ENCODE data around the gene NACA2.
"Not testable (repeated sequence)": the region's sequence is repeated elsewhere in the genome, so short reads cannot be mapped to it uniquely, and the experiment has no call there.

Gene NACA2

DNA sequence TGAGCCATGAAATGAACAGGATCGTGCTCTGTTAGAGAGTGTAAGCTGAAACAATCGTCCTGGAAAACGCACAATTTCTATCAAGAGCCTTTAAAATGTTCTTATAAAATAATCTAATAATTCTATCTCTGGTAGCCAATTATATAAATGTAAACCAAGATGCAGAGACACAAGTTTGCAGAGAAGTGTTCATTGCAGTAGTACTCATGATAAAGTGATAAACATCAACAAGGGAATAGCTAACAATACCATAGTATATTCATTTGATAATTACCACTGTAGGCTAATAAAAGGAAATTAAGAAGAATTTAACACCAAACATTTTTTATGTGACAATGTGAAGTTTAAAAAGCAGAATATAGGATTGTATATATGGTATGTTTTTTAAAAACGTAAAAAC, 12.4 kb downstream of the NACA2 start:
- no peaks in the 10 kb centered on the region for H3K4me1 ChIP-seq (ENCODE audit: control insufficient read depth, insufficient read depth, low read length)
- no peaks in the 10 kb centered on the region for H3K27me3 ChIP-seq (ENCODE audit: control insufficient read depth in 1 of 2, insufficient read depth in 2 of 2, low read length in 2 of 2)
- no peaks in the 10 kb centered on the region for H3K9me3 ChIP-seq (ENCODE audit: control insufficient read depth in 2 of 2, low read length in 2 of 2)
- no peak overlapping the region for H3K27ac ChIP-seq (ENCODE audit: low read length)
- H3K4me3 ChIP-seq (ENCODE audit: low read length in 2 of 2): no peak overlapping the region
- no peaks in the 10 kb centered on the region for H3K36me3 ChIP-seq (ENCODE audit: control insufficient read depth in 2 of 2, insufficient read depth in 2 of 2, low read length in 2 of 2)
- H3K9ac ChIP-seq (ENCODE audit: low read length in 2 of 2): no peak overlapping the region

DNA sequence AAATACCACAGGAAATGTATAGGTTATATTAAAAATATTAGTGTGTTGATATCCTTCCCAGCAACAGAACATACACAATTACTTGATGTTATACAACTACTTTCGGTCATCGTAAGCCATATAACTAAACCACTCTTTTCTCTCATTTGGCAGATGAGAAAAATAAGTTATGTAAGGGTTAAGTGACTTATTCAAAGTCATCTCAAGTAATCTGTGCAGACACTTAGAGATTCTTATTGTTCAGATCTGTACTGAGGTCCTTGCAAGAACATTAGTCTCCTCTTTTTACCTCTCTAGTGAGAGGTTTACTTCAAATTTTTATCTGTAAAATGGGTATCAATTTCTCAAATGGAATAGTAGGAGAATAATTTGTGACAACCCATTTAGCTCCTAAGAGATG, 15.0 kb downstream of the NACA2 start:
- no peaks in the 10 kb centered on the region for H3K27me3 ChIP-seq (ENCODE audit: control insufficient read depth in 1 of 2, insufficient read depth in 2 of 2, low read length in 2 of 2)
- H3K9me3 ChIP-seq (ENCODE audit: control insufficient read depth in 2 of 2, low read length in 2 of 2): no peaks in the 10 kb centered on the region
- no peaks in the 10 kb centered on the region for H3K4me1 ChIP-seq (ENCODE audit: control insufficient read depth, insufficient read depth, low read length)
- H3K4me3 ChIP-seq (ENCODE audit: low read length in 2 of 2): no peak overlapping the region
- H3K9ac ChIP-seq (ENCODE audit: low read length in 2 of 2): no peak overlapping the region
- no peaks in the 10 kb centered on the region for H3K36me3 ChIP-seq (ENCODE audit: control insufficient read depth in 2 of 2, insufficient read depth in 2 of 2, low read length in 2 of 2)
- no peak overlapping the region for H3K27ac ChIP-seq (ENCODE audit: low read length)

GRCh38 chr17:61575352-61575975, 15.6 kb downstream of the NACA2 start:
- no peak overlapping the region for H3K4me3 ChIP-seq (ENCODE audit: low read length in 2 of 2)
- H3K4me1 ChIP-seq (ENCODE audit: control insufficient read depth, insufficient read depth, low read length): no peaks in the 10 kb centered on the region

DNA sequence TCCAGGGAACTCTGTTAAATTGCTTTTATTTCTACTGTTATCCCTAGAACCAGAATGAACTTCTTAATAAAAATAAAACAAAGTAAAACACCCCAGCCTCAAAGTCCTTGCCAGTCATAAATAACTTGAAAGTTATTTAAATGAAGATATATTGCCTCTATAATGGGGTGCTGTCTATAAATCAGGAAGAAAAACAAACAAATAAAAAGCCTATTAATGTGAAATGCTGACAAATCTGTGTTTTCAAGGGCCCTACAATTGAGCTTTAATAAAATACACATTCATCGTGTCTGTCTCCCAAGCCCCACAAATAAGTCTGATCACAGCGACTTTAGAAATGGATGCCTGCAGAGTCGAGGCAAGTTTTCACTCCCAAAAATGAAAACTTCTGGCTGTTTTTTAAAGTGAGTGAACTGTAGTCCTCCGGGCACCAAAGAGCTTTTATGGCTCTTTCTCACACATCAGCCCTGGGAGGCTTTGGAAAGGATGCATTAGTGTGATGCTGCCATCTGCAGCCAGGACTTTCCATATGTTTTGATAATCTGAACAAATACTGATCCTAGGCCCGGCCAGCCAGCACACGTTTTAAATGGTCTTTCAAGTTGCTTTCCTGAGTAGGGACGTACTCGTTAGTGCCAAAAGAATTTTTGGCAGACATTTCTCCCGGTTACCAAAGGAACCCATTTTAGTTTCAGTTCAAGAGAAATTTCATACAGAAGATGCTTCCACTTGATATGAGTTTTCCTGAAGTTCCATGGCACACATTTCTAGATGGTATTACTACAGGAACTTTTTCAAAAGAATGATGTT, 16.3 kb downstream of the NACA2 start:
- Histone ChIP-seq H3K9ac (ENCODE audit: low read length in 2 of 2) (no peak overlapping the region), H3K27ac (ENCODE audit: low read length) (no peak overlapping the region), H3K36me3 (ENCODE audit: control insufficient read depth in 2 of 2, insufficient read depth in 2 of 2, low read length in 2 of 2) (no peaks in the 10 kb centered on the region), H3K4me1 (ENCODE audit: control insufficient read depth, insufficient read depth, low read length) (no peaks in the 10 kb centered on the region), H3K4me3 (ENCODE audit: low read length in 2 of 2) (no peak overlapping the region), H3K27me3 (ENCODE audit: control insufficient read depth in 1 of 2, insufficient read depth in 2 of 2, low read length in 2 of 2) (no peaks in the 10 kb centered on the region), H3K9me3 (ENCODE audit: control insufficient read depth in 2 of 2, low read length in 2 of 2) (peaks cover 0 to 4% of the 10 kb centered on the region in 2 donors)

More at GRCh38 chr17:61575352-61575975, 15.6 kb downstream of the NACA2 start:
- no peaks in the 10 kb centered on the region for H3K9me3 ChIP-seq (ENCODE audit: control insufficient read depth in 2 of 2, low read length in 2 of 2)
- no peaks in the 10 kb centered on the region for H3K27me3 ChIP-seq (ENCODE audit: control insufficient read depth in 1 of 2, insufficient read depth in 2 of 2, low read length in 2 of 2)
- H3K27ac ChIP-seq (ENCODE audit: low read length): no peak overlapping the region
- H3K36me3 ChIP-seq (ENCODE audit: control insufficient read depth in 2 of 2, insufficient read depth in 2 of 2, low read length in 2 of 2): no peaks in the 10 kb centered on the region
- H3K9ac ChIP-seq (ENCODE audit: low read length in 2 of 2): no peak overlapping the region

- H3K36me3 ChIP-seq (ENCODE audit: control insufficient read depth in 2 of 2, insufficient read depth in 2 of 2, low read length in 2 of 2); H3K27me3 ChIP-seq (ENCODE audit: control insufficient read depth in 1 of 2, insufficient read depth in 2 of 2, low read length in 2 of 2); H3K4me3 ChIP-seq (ENCODE audit: low read length in 2 of 2); H3K4me1 ChIP-seq (ENCODE audit: control insufficient read depth, insufficient read depth, low read length); H3K27ac ChIP-seq (ENCODE audit: low read length); H3K9me3 ChIP-seq (ENCODE audit: control insufficient read depth in 2 of 2, low read length in 2 of 2); H3K9ac ChIP-seq (ENCODE audit: low read length in 2 of 2): not testable (repeated sequence)
These were observed 18.5 kb downstream of the NACA2 start for GRCh38 chr17:61572547-61572946.

- H3K9ac ChIP-seq (ENCODE audit: low read length in 2 of 2): no peak overlapping the region
- H3K36me3 ChIP-seq (ENCODE audit: control insufficient read depth in 2 of 2, insufficient read depth in 2 of 2, low read length in 2 of 2): no peaks in the 10 kb centered on the region
- H3K9me3 ChIP-seq (ENCODE audit: control insufficient read depth in 2 of 2, low read length in 2 of 2): peaks cover 3 to 4% of the 10 kb centered on the region in 2 donors
- no peak overlapping the region for H3K4me3 ChIP-seq (ENCODE audit: low read length in 2 of 2)
- H3K27me3 ChIP-seq (ENCODE audit: control insufficient read depth in 1 of 2, insufficient read depth in 2 of 2, low read length in 2 of 2): no peaks in the 10 kb centered on the region
- no peaks in the 10 kb centered on the region for H3K4me1 ChIP-seq (ENCODE audit: control insufficient read depth, insufficient read depth, low read length)
- H3K27ac ChIP-seq (ENCODE audit: low read length): no peak overlapping the region
These were observed 19.4 kb downstream of the NACA2 start for GRCh38 chr17:61571624-61572023.

GRCh38 chr17:61570118-61570517, 20.9 kb downstream of the NACA2 start:
- H3K27ac ChIP-seq (ENCODE audit: low read length): no peak overlapping the region
- peaks cover 3 to 4% of the 10 kb centered on the region in 2 donors for H3K9me3 ChIP-seq (ENCODE audit: control insufficient read depth in 2 of 2, low read length in 2 of 2)
- no peaks in the 10 kb centered on the region for H3K4me1 ChIP-seq (ENCODE audit: control insufficient read depth, insufficient read depth, low read length)
- H3K9ac ChIP-seq (ENCODE audit: low read length in 2 of 2): no peak overlapping the region
- no peaks in the 10 kb centered on the region for H3K27me3 ChIP-seq (ENCODE audit: control insufficient read depth in 1 of 2, insufficient read depth in 2 of 2, low read length in 2 of 2)
- H3K36me3 ChIP-seq (ENCODE audit: control insufficient read depth in 2 of 2, insufficient read depth in 2 of 2, low read length in 2 of 2): no peaks in the 10 kb centered on the region
- no peak overlapping the region for H3K4me3 ChIP-seq (ENCODE audit: low read length in 2 of 2)

DNA sequence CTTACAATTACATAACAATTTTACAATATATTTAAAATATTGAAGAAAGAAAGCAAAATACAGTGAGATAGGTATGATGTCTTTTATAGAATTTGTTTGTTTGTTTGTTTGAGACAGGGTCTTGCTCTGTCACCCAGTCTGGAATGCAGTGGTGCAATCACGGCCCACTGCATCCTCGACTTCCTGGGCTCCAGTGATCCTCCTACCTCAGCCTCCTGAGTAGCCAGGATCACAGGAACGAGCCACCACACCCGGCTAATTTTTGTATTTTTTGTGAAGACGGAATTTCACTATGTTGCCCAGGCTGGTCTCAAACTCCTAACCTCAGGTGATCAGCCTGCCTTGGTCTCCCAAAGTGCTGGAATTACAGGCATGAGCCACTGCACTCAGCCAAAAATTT, 21.5 kb downstream of the NACA2 start:
- not testable (repeated sequence) for H3K4me1 ChIP-seq (ENCODE audit: control insufficient read depth, insufficient read depth, low read length); H3K4me3 ChIP-seq (ENCODE audit: low read length in 2 of 2); H3K9ac ChIP-seq (ENCODE audit: low read length in 2 of 2); H3K9me3 ChIP-seq (ENCODE audit: control insufficient read depth in 2 of 2, low read length in 2 of 2); H3K27ac ChIP-seq (ENCODE audit: low read length); H3K27me3 ChIP-seq (ENCODE audit: control insufficient read depth in 1 of 2, insufficient read depth in 2 of 2, low read length in 2 of 2); H3K36me3 ChIP-seq (ENCODE audit: control insufficient read depth in 2 of 2, insufficient read depth in 2 of 2, low read length in 2 of 2)

DNA sequence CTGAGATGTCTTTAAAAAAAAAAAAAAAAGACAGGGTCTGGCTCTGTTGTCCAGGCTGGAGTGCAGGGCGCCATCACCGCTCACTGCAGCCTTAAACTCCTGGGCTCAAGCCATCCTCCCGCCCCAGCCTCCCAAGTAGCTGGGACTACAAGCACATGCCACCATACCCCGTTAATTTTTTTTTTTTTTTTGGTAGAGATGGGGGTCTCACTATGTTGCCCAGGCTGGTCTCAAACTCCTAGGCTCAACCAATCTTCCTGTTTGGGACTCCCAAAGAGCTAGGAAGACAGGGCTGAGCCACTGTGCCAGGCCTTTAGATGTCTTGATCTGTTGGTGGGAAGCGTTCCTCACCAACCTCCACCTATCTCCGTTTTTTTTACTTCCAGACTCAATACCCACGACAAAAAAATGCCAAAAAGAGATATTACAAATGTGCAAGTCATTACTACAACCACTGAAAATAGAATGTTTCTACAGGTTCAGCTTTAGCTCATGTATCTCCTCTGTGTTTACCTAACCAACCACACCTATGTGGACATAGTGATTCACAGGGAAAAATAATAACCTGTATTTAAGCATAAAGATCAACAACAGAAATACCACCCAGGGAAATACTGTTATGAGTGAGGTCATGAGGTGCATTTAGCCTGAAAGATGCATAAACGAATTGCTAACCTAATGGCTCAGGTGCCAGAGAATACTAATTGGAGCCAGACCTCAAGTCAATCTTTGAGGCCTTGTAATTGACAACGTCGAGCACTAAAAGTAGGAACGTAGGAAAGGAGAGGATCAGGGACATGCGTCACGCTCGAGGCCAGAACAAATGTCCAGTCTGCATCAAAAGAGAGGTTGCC, 22.6 kb downstream of the NACA2 start:
- H3K4me1 ChIP-seq (ENCODE audit: control insufficient read depth, insufficient read depth, low read length): no peaks in the 10 kb centered on the region
- no peak overlapping the region for H3K27ac ChIP-seq (ENCODE audit: low read length)
- no peaks in the 10 kb centered on the region for H3K36me3 ChIP-seq (ENCODE audit: control insufficient read depth in 2 of 2, insufficient read depth in 2 of 2, low read length in 2 of 2)
- no peak overlapping the region for H3K4me3 ChIP-seq (ENCODE audit: low read length in 2 of 2)
- H3K27me3 ChIP-seq (ENCODE audit: control insufficient read depth in 1 of 2, insufficient read depth in 2 of 2, low read length in 2 of 2): no peaks in the 10 kb centered on the region
- H3K9me3 ChIP-seq (ENCODE audit: control insufficient read depth in 2 of 2, low read length in 2 of 2): peaks cover 3 to 4% of the 10 kb centered on the region in 2 donors
- H3K9ac ChIP-seq (ENCODE audit: low read length in 2 of 2): no peak overlapping the region

- H3K9me3 ChIP-seq (ENCODE audit: control insufficient read depth in 2 of 2, low read length in 2 of 2): peaks cover 3 to 4% of the 10 kb centered on the region in 2 donors
- H3K4me1 ChIP-seq (ENCODE audit: control insufficient read depth, insufficient read depth, low read length): no peaks in the 10 kb centered on the region
- no peak overlapping the region for H3K27ac ChIP-seq (ENCODE audit: low read length)
- no peak overlapping the region for H3K4me3 ChIP-seq (ENCODE audit: low read length in 2 of 2)
- no peaks in the 10 kb centered on the region for H3K36me3 ChIP-seq (ENCODE audit: control insufficient read depth in 2 of 2, insufficient read depth in 2 of 2, low read length in 2 of 2)
- no peaks in the 10 kb centered on the region for H3K27me3 ChIP-seq (ENCODE audit: control insufficient read depth in 1 of 2, insufficient read depth in 2 of 2, low read length in 2 of 2)
- H3K9ac ChIP-seq (ENCODE audit: low read length in 2 of 2): no peak overlapping the region
These were observed 23.8 kb downstream of the NACA2 start for GRCh38 chr17:61567045-61567802.
